PC-9 (cell line): ENCODE data around the gene STC2.

Source experiments
- EZH2 ChIP-seq: fragments of 200-600 bp; sonication (generic); IDR thresholded peaks from 2 replicates; pipeline ENCODE4 v1.8.0; 2017; ENCODE audit warnings: antibody characterized with exemption, low read depth
- TF ChIP-seq, protein P1 (sequence below): fragments of 200-600 bp; sonication (generic); conservative IDR thresholded peaks from 2 replicates; pipeline ENCODE4 v1.6.1; 2017; ENCODE audit warnings: mixed run types, antibody characterized with exemption, mild to moderate bottlenecking, moderate library complexity

DNA sequence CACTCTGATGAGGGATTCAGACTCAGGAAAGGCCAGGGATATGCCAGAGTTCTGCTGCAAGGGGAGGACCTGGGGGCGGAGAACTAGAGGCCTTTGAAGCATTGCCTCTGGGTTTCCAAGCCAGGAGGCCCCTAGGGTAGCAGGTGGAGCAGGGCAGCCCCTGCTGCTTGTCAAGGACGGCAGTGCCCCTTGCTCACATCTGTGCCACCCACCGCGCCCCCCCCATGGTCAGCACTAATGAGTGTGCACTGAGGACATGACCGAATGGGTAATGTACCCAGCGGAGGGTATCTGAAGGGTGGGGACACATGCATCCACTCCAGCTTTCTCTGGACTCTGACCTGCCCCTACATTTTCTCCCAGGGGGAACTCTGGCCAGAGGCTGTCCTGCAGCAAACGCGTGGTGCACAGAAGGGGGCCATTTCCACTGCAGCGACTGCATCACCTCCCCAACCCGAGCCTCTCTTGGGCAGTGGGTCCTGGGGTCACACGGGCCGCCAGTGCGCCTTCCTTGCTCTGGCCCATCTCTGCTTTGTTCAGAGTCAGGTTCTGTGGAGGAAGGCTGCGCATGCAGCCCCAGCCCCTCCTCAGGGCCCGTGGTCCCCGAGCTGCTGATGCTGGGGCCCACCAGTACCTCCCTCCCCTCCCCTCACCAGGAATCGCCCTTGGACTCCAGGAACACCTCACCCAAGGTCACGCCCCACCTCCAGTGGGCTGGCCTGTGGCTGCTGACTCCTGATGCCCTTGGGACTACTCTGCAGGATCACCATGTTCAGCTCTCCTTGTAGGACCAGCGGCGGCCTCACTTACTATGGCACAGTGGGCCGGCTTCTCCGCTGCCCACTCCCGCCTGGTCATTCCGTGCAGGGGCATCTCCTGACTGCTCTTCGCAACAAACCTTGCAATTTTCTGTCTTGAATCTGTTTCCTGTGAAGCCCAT is 31.2 kb downstream of the STC2 start:
- TF ChIP-seq, protein P1, sequence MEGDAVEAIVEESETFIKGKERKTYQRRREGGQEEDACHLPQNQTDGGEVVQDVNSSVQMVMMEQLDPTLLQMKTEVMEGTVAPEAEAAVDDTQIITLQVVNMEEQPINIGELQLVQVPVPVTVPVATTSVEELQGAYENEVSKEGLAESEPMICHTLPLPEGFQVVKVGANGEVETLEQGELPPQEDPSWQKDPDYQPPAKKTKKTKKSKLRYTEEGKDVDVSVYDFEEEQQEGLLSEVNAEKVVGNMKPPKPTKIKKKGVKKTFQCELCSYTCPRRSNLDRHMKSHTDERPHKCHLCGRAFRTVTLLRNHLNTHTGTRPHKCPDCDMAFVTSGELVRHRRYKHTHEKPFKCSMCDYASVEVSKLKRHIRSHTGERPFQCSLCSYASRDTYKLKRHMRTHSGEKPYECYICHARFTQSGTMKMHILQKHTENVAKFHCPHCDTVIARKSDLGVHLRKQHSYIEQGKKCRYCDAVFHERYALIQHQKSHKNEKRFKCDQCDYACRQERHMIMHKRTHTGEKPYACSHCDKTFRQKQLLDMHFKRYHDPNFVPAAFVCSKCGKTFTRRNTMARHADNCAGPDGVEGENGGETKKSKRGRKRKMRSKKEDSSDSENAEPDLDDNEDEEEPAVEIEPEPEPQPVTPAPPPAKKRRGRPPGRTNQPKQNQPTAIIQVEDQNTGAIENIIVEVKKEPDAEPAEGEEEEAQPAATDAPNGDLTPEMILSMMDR: no peak
- no peak for TF ChIP-seq EZH2
